ENCODE results near the gene CCDC51. TPM values are rescaled to one million over a fixed set of nuclear protein-coding genes. Genes with fewer than 3 reads are reported as not detected.

The CCDC51 gene
- total and polyA plus RNA-seq, 9 of the 15 experiments (the other 6 are each of a cell fraction or from before 2014, with no cell fraction given), result 6.5 to 18.6 (median 15.7) TPM

DNA sequence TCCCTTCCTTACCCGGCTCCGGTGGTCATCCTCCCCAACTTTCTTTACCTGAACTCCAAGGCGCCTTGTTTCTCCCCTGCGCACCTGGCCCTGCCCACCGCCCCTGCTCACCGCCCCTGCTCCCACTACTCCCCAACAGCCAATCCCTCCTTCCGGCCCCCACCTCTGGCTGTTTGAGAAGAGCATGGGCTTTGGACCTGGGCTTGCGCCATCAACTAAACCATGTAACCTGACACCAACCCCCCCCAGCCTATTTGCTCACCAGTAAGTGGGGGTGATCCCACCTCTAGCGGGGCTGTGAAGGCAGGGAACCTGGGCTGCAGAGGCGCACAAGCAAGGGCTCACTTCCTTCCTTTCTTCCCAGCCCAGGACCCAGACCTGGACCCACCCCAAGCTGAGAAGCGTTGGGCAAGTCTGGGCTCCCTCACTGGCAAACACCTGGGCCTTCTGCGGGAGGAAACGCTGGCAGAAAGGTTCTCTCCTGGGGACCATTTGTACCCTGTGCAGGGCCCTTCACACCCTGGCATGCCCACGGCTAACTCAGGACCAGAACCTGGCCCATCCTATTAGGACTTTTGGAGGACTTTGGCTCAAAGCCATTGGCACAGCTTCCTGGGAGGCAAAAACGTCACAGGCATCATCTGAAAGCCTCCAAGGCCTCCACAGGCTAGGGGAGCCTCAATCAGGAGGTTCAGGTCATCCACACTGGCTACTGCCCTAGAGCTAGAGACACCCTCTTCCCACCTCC, 9.8 kb downstream of the CCDC51 start, which contains the start of gene PLXNB1:
Gene PLXNB1, minus strand, starts transcription at position 127 of the 748 bp plus-strand sequence. CDS start 5,475 bp downstream, outside the sequence.
- peak within 1 kb of the TSS; percentile 57 for H3K4me3 ChIP-seq
- H3K27me3 ChIP-seq (ENCODE audit: control insufficient read depth in 2 of 2, insufficient read depth in 2 of 2, low read length in 2 of 2), result no peaks in the 10 kb centered on the region
- peak within 1 kb of the TSS; percentile 68 for H3K27ac ChIP-seq (ENCODE audit: extremely low read depth, low read depth, low read length)
- WGBS (ENCODE audit: insufficient coverage, low coverage, missing lambda C conversion rate), result 32% methylated on average over 8 of the region's 15 CpGs
- no peaks in the 10 kb centered on the region for H3K9me3 ChIP-seq (replicated peaks; ENCODE audit: control insufficient read depth, insufficient read depth, low read depth, low read length)
- in situ Hi-C loops (cut with MboI) (loop anchor here (10.0 kb wide), 2 partner anchors 195 to 235 kb away; no protein-coding TSS in a partner anchor), intact Hi-C loops (cut with micrococcal nuclease) (no loop called here)
- H3K36me3 ChIP-seq (ENCODE audit: control insufficient read depth, insufficient read depth, low read length), result peaks cover 32% of the 10 kb centered on the region; the same call in 2 of the 3 replicates
- H3K9me1 ChIP-seq (ENCODE audit: control insufficient read depth, insufficient read depth, low read length), result no peaks in the 10 kb centered on the region
- H3K4me2 ChIP-seq (ENCODE audit: insufficient read depth, low read length), result peak within 1 kb of the TSS; percentile 66
- POLR2A ChIA-PET, result interaction anchor here (0.7 to 1.0 kb wide), 2 partner anchors 12 to 23 kb away, joined by 3 read pairs; no protein-coding TSS in a partner anchor
- CTCF ChIA-PET (ENCODE audit: low intra/inter-chr PET ratio), result no interaction called here
- H2AFZ ChIP-seq (ENCODE audit: low read depth, low read length), result peak within 1 kb of the TSS; percentile 78
- peak; percentile 83 for ATAC-seq
- peaks cover 11 to 40% of the 10 kb centered on the region in 2 experiments; a peak in 4 of 5 replicates for H3K4me1 ChIP-seq (replicated peaks in 1 of 2; ENCODE audit: control insufficient read depth in 2 of 2, insufficient read depth in 2 of 2, low read length in 2 of 2)
- H3K79me2 ChIP-seq (ENCODE audit: control insufficient read depth, insufficient read depth, low read length), result no peaks in the 10 kb centered on the region; the same call in 1 of the 3 replicates
- peak within 1 kb of the TSS; percentile 59 to 85; a peak in 3 of 4 replicates for H3K9ac ChIP-seq (ENCODE audit: insufficient read depth in 1 of 2, low read depth in 2 of 2, low read length in 2 of 2)
- peak; percentile 83 for FAIRE-seq
- BruUV-seq (replicated peaks), result no TSS peak
- DNase-seq (ENCODE audit: extremely low read depth in 1 of 4, low spot score in 3 of 4), result peak; percentile 68 to 83 (median 76)
- no peaks in the 10 kb centered on the region for H4K20me1 ChIP-seq (replicated peaks; ENCODE audit: control insufficient read depth, insufficient read depth, low read length)
- no peak for TF ChIP-seq ZBTB17 (CRISPR knock-in tag; IDR thresholded peaks at IDR 0.05)
- no peak for TF ChIP-seq RAD21 (CRISPR knock-in tag; conservative IDR thresholded peaks at IDR 0.05 in 1 of 2, IDR thresholded peaks at IDR 0.05 in 1 of 2)
- TF ChIP-seq XRCC4 (IDR thresholded peaks at IDR 0.05; ENCODE audit: extremely low read depth, insufficient read depth, insufficient read length), result no peak
- TF ChIP-seq NRF1 (conservative IDR thresholded peaks at IDR 0.05 in 1 of 2, IDR thresholded peaks at IDR 0.05 in 1 of 2), result peak; percentile 63 to 66
- TF ChIP-seq POLR2G (IDR thresholded peaks at IDR 0.05; ENCODE audit: low read depth, low read length), result peak; percentile 17
- 0 out of 2 replicates have a peak, but pooled peaks have one; percentile 46 for TF ChIP-seq DPF2 (IDR thresholded peaks at IDR 0.05)
- TF ChIP-seq, protein P1, sequence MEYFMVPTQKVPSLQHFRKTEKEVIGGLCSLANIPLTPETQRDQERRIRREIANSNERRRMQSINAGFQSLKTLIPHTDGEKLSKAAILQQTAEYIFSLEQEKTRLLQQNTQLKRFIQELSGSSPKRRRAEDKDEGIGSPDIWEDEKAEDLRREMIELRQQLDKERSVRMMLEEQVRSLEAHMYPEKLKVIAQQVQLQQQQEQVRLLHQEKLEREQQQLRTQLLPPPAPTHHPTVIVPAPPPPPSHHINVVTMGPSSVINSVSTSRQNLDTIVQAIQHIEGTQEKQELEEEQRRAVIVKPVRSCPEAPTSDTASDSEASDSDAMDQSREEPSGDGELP (CRISPR knock-in tag; IDR thresholded peaks at IDR 0.05; ENCODE audit: borderline replicate concordance), result peak; percentile 26; the same call in 1 of the 2 replicates
- no peak for TF ChIP-seq ZNF785 (CRISPR knock-in tag; IDR thresholded peaks at IDR 0.05)
- no peak for TF ChIP-seq SREBF2 (CRISPR knock-in tag; IDR thresholded peaks at IDR 0.05)
- no peak for TF ChIP-seq RFX7 (CRISPR knock-in tag; IDR thresholded peaks at IDR 0.05)
- TF ChIP-seq, protein P2, sequence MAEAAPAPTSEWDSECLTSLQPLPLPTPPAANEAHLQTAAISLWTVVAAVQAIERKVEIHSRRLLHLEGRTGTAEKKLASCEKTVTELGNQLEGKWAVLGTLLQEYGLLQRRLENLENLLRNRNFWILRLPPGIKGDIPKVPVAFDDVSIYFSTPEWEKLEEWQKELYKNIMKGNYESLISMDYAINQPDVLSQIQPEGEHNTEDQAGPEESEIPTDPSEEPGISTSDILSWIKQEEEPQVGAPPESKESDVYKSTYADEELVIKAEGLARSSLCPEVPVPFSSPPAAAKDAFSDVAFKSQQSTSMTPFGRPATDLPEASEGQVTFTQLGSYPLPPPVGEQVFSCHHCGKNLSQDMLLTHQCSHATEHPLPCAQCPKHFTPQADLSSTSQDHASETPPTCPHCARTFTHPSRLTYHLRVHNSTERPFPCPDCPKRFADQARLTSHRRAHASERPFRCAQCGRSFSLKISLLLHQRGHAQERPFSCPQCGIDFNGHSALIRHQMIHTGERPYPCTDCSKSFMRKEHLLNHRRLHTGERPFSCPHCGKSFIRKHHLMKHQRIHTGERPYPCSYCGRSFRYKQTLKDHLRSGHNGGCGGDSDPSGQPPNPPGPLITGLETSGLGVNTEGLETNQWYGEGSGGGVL (CRISPR knock-in tag; IDR thresholded peaks at IDR 0.05), result no peak
- TF ChIP-seq NEUROD1 (IDR thresholded peaks at IDR 0.05; ENCODE audit: borderline replicate concordance, low read depth, low read length, partially characterized antibody), result no peak
- peak in 1 of 2 experiments; percentile 94; a peak in 2 of 4 replicates for TF ChIP-seq MAZ (CRISPR knock-in tag; conservative IDR thresholded peaks at IDR 0.05 in 1 of 2, IDR thresholded peaks at IDR 0.05 in 1 of 2)
- no peak for TF ChIP-seq ZNF764 (CRISPR knock-in tag; IDR thresholded peaks at IDR 0.05; ENCODE audit: low read depth)
- no peak for TF ChIP-seq NR1H2 (CRISPR knock-in tag; IDR thresholded peaks at IDR 0.05)
- peak; percentile 62; the same call in 1 of the 2 replicates for TF ChIP-seq EP400 (IDR thresholded peaks at IDR 0.05)
- no peak for TF ChIP-seq NELFE (IDR thresholded peaks at IDR 0.05; ENCODE audit: insufficient read depth, insufficient read length)
- TF ChIP-seq RBFOX2 (IDR thresholded peaks at IDR 0.05; ENCODE audit: low read depth, low read length), result peak; percentile 51
- TF ChIP-seq STAT5A (IDR thresholded peaks at IDR 0.05; ENCODE audit: borderline replicate concordance, low read length), result no peak
- peak; percentile 93 for TF ChIP-seq CEBPB (tag; IDR thresholded peaks at IDR 0.05)

Data from K562 (cell line).